ENCODE measurements around the gene PNMA6F. TPM values are rescaled to one million over a fixed set of nuclear protein-coding genes. Genes with fewer than 3 reads are reported as not detected.

The PNMA6F gene
- total RNA-seq, 1 experiment from 2014 or later, result 0.13 TPM

DNA sequence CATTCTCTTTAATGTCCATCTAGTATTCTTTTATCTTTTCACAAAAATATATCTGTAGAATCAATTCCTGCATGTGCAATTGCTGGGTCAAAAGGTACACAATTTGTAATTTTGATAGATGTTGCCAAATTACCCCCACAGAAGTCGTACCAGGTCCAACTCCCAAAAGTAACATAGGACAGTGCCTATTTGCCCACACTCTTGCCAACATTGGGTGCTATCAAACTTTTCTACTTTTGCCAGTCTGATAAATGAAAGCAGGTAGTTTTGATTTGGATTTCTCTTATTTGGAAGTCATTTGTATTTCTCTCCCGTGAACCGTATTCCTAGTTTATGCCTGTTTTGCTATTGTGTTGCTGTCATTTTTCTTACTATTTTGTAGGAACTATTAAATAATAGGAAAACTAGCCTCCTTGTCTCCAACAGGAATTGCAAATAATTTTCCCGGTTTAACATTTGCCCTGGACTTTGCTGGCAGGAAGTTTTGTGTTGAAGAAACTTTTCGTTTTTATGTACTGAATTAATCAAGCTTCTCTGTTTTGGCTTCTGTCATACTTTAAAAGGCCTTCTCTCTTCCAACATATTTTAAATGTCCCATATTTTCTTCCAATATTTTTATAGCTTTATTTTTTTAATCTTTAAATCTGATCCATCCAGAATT is 45.4 kb upstream of the PNMA6F start:
- POLR2A ChIA-PET, result no interaction called here

DNA sequence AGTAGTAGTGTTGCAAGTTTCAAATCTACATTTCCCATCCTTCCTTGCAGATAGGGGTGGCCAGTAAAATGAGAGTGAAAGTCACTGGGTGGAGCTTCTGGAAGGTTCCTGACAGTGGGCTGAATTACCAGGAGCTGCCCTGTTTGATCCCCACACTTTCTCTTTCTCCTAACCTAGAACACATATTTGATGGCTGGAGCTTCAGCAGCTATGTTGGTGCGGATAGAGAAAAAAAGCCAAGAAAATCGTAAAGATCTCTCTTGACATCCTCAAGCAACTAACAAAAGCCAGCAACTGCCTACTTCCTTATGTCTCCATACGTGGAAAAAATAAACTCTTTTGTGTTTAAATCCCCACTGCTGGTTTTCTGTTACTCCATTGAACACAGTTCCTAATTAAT is 44.6 kb upstream of the PNMA6F start:
- Mint-ChIP-seq H3K27me3 (ENCODE audit: low read depth) (peaks cover 3% of the 10 kb centered on the region), H3K36me3 (no peaks in the 10 kb centered on the region), H3K27ac (no peak overlapping the region), H3K4me3 (no peak overlapping the region), H3K9me3 (peaks cover 3% of the 10 kb centered on the region; the same call in 1 of the 2 replicates), H3K4me1 (no peaks in the 10 kb centered on the region)
- DNase-seq (ENCODE audit: low spot score), result no peak
- no peak for ATAC-seq
- ChIA-PET POLR2A (no interaction called here), CTCF (no interaction called here)
- TF ChIP-seq, protein P1, sequence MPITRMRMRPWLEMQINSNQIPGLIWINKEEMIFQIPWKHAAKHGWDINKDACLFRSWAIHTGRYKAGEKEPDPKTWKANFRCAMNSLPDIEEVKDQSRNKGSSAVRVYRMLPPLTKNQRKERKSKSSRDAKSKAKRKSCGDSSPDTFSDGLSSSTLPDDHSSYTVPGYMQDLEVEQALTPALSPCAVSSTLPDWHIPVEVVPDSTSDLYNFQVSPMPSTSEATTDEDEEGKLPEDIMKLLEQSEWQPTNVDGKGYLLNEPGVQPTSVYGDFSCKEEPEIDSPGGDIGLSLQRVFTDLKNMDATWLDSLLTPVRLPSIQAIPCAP (CRISPR knock-in tag; IDR thresholded peaks at IDR 0.05), result no peak
- TF ChIP-seq, protein P2, sequence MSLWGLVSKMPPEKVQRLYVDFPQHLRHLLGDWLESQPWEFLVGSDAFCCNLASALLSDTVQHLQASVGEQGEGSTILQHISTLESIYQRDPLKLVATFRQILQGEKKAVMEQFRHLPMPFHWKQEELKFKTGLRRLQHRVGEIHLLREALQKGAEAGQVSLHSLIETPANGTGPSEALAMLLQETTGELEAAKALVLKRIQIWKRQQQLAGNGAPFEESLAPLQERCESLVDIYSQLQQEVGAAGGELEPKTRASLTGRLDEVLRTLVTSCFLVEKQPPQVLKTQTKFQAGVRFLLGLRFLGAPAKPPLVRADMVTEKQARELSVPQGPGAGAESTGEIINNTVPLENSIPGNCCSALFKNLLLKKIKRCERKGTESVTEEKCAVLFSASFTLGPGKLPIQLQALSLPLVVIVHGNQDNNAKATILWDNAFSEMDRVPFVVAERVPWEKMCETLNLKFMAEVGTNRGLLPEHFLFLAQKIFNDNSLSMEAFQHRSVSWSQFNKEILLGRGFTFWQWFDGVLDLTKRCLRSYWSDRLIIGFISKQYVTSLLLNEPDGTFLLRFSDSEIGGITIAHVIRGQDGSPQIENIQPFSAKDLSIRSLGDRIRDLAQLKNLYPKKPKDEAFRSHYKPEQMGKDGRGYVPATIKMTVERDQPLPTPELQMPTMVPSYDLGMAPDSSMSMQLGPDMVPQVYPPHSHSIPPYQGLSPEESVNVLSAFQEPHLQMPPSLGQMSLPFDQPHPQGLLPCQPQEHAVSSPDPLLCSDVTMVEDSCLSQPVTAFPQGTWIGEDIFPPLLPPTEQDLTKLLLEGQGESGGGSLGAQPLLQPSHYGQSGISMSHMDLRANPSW (CRISPR knock-in tag; conservative IDR thresholded peaks at IDR 0.05; ENCODE audit: low read depth), result no peak
- TF ChIP-seq, protein P3, sequence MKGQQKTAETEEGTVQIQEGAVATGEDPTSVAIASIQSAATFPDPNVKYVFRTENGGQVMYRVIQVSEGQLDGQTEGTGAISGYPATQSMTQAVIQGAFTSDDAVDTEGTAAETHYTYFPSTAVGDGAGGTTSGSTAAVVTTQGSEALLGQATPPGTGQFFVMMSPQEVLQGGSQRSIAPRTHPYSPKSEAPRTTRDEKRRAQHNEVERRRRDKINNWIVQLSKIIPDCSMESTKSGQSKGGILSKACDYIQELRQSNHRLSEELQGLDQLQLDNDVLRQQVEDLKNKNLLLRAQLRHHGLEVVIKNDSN (CRISPR knock-in tag; IDR thresholded peaks at IDR 0.05), result no peak
- TF ChIP-seq ZNF219 (CRISPR knock-in tag; IDR thresholded peaks at IDR 0.05; ENCODE audit: borderline replicate concordance), result no peak
- TF ChIP-seq, protein P4, sequence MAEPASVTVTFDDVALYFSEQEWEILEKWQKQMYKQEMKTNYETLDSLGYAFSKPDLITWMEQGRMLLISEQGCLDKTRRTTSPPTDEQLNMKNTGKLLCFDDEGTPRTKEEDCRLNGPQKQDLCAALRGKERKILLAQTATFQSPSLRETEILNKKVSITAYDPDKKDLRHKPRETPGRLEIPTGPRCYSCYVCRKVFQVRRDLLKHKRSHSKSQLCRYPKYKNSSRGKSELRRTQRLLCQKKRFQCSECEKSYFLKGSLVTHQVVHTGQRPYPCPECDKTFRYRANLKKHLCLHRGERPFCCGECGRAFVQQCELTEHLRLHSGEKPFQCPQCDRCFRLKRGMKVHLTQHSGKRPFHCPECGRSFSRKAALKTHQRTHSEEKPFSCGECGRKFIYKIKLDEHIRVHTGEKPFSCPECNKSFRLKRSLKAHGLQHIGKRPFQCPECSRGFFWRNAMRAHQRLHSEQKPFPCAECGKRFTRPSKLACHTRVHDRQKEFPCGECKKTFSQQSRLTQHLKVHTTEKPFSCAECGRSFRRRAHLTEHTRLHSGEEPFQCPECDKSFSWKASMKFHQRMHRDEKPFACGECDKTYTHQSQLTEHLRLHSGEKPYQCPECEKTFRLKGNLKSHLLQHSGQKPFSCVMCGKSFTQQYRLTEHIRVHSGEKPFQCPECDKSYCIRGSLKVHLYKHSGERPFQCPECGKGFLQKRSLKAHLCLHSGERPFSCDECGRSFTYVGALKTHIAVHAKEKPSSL (CRISPR knock-in tag; conservative IDR thresholded peaks at IDR 0.05), result no peak
- TF ChIP-seq GRHL2 (CRISPR knock-in tag; IDR thresholded peaks at IDR 0.05; ENCODE audit: insufficient replicate concordance, severe bottlenecking), result no peak
- no peak for TF ChIP-seq PRRX2 (CRISPR knock-in tag; IDR thresholded peaks at IDR 0.05)
- TF ChIP-seq, protein P5, sequence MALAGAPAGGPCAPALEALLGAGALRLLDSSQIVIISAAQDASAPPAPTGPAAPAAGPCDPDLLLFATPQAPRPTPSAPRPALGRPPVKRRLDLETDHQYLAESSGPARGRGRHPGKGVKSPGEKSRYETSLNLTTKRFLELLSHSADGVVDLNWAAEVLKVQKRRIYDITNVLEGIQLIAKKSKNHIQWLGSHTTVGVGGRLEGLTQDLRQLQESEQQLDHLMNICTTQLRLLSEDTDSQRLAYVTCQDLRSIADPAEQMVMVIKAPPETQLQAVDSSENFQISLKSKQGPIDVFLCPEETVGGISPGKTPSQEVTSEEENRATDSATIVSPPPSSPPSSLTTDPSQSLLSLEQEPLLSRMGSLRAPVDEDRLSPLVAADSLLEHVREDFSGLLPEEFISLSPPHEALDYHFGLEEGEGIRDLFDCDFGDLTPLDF (CRISPR knock-in tag; IDR thresholded peaks at IDR 0.05), result no peak
- TF ChIP-seq, protein P6, sequence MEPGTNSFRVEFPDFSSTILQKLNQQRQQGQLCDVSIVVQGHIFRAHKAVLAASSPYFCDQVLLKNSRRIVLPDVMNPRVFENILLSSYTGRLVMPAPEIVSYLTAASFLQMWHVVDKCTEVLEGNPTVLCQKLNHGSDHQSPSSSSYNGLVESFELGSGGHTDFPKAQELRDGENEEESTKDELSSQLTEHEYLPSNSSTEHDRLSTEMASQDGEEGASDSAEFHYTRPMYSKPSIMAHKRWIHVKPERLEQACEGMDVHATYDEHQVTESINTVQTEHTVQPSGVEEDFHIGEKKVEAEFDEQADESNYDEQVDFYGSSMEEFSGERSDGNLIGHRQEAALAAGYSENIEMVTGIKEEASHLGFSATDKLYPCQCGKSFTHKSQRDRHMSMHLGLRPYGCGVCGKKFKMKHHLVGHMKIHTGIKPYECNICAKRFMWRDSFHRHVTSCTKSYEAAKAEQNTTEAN (CRISPR knock-in tag; IDR thresholded peaks at IDR 0.05), result no peak
- TF ChIP-seq ZNF416 (CRISPR knock-in tag; IDR thresholded peaks at IDR 0.05), result no peak
- no peak for TF ChIP-seq EMX1 (CRISPR knock-in tag; IDR thresholded peaks at IDR 0.05)

More for the DNA sequence above, 45.4 kb upstream of the PNMA6F start:
- peaks cover 3% of the 10 kb centered on the region for H3K27me3 Mint-ChIP-seq (ENCODE audit: low read depth)
- H3K4me1 Mint-ChIP-seq, result no peaks in the 10 kb centered on the region
- no peak overlapping the region for H3K4me3 Mint-ChIP-seq
- H3K9me3 Mint-ChIP-seq, result peaks cover 3% of the 10 kb centered on the region; the same call in 1 of the 2 replicates
- DNase-seq (ENCODE audit: low spot score) (no peak), ATAC-seq (no peak)
- no peak overlapping the region for H3K27ac Mint-ChIP-seq
- no peaks in the 10 kb centered on the region for H3K36me3 Mint-ChIP-seq
- CTCF ChIA-PET, result no interaction called here
- TF ChIP-seq GABPB1 (CRISPR knock-in tag; IDR thresholded peaks at IDR 0.05) (no peak), ETV6 (CRISPR knock-in tag; IDR thresholded peaks at IDR 0.05) (no peak), ZNF396 (CRISPR knock-in tag; IDR thresholded peaks at IDR 0.05; ENCODE audit: borderline replicate concordance) (no peak), NFATC4 (CRISPR knock-in tag; IDR thresholded peaks at IDR 0.05) (no peak), GTF2I (CRISPR knock-in tag; conservative IDR thresholded peaks at IDR 0.05) (no peak), SMAD4 (CRISPR knock-in tag; IDR thresholded peaks at IDR 0.05) (no peak), GRHL2 (CRISPR knock-in tag; IDR thresholded peaks at IDR 0.05; ENCODE audit: insufficient replicate concordance, severe bottlenecking) (no peak), CREB1 (CRISPR knock-in tag; IDR thresholded peaks at IDR 0.05) (no peak), ZNF416 (CRISPR knock-in tag; IDR thresholded peaks at IDR 0.05) (no peak)
- TF ChIP-seq, protein P7, sequence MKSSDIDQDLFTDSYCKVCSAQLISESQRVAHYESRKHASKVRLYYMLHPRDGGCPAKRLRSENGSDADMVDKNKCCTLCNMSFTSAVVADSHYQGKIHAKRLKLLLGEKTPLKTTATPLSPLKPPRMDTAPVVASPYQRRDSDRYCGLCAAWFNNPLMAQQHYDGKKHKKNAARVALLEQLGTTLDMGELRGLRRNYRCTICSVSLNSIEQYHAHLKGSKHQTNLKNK (CRISPR knock-in tag; IDR thresholded peaks at IDR 0.05), result no peak
- TF ChIP-seq, protein P6 (CRISPR knock-in tag; IDR thresholded peaks at IDR 0.05), result no peak
- TF ChIP-seq, protein P8, sequence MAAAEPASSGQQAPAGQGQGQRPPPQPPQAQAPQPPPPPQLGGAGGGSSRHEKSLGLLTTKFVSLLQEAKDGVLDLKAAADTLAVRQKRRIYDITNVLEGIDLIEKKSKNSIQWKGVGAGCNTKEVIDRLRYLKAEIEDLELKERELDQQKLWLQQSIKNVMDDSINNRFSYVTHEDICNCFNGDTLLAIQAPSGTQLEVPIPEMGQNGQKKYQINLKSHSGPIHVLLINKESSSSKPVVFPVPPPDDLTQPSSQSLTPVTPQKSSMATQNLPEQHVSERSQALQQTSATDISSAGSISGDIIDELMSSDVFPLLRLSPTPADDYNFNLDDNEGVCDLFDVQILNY (CRISPR knock-in tag; IDR thresholded peaks at IDR 0.05), result no peak
- TF ChIP-seq, protein P1 (CRISPR knock-in tag; IDR thresholded peaks at IDR 0.05), result no peak
- TF ChIP-seq, protein P9, sequence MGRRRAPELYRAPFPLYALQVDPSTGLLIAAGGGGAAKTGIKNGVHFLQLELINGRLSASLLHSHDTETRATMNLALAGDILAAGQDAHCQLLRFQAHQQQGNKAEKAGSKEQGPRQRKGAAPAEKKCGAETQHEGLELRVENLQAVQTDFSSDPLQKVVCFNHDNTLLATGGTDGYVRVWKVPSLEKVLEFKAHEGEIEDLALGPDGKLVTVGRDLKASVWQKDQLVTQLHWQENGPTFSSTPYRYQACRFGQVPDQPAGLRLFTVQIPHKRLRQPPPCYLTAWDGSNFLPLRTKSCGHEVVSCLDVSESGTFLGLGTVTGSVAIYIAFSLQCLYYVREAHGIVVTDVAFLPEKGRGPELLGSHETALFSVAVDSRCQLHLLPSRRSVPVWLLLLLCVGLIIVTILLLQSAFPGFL (CRISPR knock-in tag; IDR thresholded peaks at IDR 0.05; ENCODE audit: borderline replicate concordance), result no peak
